GM18499 (cell line): ENCODE results near the gene RNASET2.
"Not testable (repeated sequence)": the region's sequence is repeated elsewhere in the genome, so short reads cannot be mapped to it uniquely, and the experiment has no call there.

Experiments used
- ATAC-seq: cut with Tn5 transposase; IDR thresholded peaks from one replicate; pipeline ENCODE4 v1.9.1; 2021; ENCODE audit warnings: moderate number of reproducible peaks; ENCODE audit not compliant: insufficient read depth, unreplicated experiment

RNASET2 gene

DNA sequence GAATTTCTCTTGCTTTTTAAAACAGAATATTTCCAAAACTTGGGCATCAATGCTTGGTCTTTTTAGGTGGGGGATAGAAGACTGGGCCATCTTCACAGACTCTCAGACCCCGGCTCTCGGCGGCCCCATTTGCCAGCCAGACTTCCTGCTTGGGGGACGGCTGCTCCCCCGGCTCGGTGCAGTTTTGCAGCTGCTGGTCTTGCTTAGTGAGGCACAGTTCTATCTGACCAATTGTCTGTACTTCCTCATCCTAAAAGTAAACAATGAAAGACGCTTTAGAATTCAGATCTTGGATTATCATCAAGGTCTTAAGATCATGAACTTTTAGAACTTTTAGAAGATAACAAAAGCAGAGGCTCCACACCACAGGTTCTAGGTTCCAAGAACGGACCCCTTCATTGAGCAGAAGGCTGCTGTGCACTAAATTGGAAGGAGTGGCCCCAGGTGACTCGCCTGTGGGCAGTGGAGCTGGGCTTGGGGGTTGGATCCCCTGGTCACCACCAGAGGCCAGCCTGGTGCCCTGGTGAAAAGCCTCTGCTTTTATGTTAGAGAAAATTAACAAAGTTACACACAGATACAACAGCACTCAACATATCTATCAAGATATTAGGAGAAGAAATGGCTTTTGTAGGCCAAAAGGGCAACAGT lies 26.7 kb downstream of the RNASET2 start:
- ATAC-seq, result no peak

DNA sequence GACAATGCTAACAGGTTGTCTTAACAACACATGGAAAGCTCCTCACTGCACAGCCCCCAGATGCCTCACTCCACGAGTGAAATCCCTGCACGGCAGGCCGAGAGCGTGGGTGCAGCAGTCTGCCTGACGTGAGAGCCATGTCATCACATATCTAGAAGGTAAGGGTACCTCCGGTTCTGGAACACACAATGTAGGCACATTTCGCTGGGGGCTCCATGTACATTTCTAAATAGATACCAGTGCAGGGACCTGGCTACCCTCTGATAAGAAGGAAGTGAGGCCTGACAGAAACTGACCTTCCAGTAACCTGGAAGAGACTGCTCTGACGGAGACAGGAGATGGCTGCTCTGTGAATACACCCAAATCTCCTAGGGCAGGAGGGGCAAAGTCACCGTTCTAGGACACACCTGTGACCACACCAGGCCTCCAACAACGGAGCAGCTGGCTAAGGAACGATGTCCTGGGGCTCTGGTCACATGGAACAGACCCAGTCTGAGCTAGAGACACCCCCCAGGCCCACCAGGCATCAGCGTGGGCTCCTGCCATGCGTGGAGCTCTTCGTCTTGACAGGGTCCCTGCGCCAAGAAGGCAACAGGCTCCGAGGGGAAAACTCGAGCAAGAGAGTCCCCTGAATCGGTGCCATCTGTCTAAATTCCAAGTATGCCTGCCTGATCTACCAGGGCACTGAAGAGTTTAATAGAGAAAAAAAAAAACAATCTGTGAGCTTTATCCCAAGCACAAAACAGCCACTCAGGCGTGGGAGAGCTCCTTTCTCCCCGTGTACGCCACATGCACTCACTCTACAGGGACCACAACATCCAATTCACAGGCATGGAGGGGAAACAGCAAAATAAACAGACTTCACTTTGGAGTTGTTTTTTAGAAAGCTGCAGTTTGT lies 27.5 kb downstream of the RNASET2 start:
- ATAC-seq, result no peak

GRCh38 chr6:166927935-166928643 lies 28.3 kb downstream of the RNASET2 start:
- ATAC-seq, result no peak

- no peak for ATAC-seq
These were observed 29.0 kb downstream of the RNASET2 start for GRCh38 chr6:166927240-166927934.

DNA sequence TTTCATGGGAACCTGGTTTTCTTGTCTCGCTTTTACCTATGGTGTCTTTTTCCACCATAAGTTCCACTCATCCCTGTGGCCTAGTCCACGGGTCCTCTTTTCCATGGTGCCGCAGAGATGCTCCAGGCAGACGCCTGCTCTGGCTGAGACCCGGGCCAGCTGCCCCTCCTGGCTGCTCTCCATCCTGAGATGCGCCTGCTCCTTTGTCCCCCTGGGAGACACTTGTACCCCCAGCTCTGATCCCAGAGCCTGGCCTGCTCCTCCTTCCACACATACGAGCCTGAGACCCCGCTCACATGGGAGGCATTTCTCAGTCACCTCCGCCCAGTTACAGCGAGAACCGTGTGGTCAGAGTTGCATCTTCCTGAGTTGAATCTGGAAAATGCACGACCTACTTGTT lies 29.6 kb downstream of the RNASET2 start:
- no peak for ATAC-seq

GRCh38 chr6:166925141-166925996 lies 31.0 kb downstream of the RNASET2 start:
- no peak for ATAC-seq

DNA sequence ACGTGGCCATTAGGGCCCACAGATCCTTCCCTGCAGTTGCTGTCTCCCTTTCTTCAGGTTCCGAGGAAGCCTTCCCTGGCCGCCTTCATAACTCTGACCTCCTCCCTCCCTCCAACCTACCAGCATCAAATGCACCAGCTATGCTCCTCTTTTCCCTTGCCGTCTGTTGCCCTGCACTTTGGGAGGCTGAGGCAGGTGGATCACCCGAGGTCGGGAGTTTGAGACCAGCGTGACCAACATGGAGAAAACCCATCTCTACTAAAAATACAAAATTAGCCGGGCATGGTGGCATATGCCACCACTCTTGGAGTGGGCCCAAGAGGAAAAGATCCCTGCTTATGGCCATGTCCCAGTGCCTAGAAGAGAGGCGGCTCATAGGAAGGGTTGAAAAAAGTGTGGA lies 31.8 kb downstream of the RNASET2 start:
- ATAC-seq, result no peak

DNA sequence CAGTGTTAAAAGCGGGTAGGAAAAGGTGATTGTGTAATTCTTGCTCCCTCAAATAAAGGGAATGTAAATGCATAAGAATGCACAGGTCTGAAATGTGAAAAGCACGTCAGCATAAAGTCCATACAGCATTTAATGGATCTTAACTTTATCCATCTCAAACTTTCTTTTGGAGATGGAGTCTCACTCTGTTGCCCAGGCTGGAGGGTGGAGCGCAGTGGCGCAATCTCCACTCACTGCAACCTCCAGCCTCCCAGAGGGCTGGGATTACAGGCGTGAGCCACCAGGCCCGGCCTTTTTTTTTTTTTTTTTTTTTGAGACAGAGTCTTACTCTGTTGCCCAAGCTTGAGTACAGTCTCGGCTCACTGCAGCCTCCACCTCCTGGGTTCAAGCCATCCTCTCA lies 33.4 kb downstream of the RNASET2 start:
- ATAC-seq, result no peak

GRCh38 chr6:166921570-166921969 lies 34.8 kb downstream of the RNASET2 start:
- no peak for ATAC-seq

GRCh38 chr6:166916824-166917223 lies 39.5 kb downstream of the RNASET2 start:
- no peak for ATAC-seq

DNA sequence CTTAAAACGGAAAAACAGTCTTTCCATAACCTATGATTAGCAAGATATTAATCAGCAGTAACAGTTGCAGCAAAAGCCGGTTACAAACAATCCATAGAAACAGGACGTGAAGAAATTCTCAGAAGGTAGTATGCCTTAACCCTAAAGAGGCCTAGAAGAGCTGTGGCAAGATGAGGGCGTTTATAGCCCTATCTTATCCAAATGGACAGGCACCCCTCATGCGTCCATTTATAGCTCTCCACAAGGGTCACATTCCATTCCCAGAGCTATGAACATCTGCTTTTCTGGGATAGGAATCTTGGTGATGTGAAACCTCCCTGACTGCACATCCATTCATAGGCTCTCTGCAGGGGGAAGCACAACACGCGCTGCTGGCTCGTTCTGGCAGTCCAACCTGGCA lies 40.9 kb downstream of the RNASET2 start:
- not testable (repeated sequence) for ATAC-seq

DNA sequence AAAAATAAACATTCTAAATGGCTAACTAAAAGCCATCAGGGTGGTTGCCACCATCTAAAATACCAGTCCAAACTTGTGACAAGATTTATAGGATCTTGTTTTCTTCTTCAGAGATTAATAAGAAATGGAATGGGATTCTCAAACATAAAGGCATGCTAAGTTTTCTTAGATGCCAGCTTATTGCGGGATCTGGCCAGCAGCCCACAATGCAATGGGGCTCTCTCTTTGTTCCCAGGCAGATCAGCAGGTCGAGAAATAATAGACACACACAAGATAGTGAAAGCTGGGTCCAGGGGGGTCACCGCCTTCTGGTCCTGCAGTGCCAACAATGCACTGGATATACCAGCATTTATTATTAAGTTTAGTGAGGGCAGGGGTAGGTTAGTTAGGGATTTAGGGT lies 41.4 kb downstream of the RNASET2 start:
- ATAC-seq, result not testable (repeated sequence)

- ATAC-seq, result no peak
These were observed 45.1 kb downstream of the RNASET2 start for GRCh38 chr6:166911248-166911677.

- ATAC-seq, result no peak
These were observed 45.7 kb downstream of the RNASET2 start for GRCh38 chr6:166910601-166911000.

GRCh38 chr6:166908811-166909210 lies 47.5 kb downstream of the RNASET2 start:
- no peak for ATAC-seq

DNA sequence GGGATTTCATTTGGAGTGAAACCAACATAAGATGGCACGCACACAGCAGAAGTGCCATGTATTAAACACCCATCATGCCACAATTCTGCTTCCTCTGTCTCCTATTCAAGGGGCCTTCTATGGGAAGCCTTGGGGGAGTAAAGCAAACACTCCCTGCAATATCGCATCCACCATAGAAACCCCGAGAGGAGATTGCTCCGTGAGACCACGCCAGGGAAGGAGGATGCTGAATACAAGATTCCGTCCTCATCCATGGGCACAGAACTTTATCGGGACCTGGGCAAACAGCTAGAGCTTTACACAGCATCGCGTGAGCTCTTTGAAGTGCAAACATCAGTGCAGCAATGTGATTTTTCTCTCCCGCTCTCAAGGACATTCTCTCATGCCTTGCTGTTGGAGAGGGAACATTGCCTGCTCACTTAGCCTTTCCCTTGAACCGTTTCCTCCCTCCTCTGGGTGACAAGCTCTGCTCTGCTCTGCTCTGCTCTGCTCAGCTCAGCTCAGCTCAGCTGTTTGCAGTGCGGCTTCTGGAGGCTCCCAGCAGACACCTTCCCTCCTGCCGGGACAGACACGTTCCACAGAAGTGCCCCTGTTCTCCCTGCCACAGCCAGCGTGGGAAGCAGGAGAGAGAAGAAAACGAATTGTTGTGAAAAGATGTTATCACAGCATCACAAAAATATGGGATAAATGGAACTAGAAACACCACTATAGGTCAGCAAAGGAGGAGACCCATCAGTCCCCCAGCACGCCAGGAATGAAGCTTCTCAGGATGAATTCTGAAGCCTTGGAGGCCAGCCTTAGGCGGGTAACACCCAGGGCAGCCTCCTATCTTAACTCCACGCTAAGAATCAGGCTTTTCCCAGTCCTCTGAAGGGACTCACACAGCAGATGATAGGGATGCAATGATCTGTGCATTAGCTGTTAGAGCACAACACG lies 48.2 kb downstream of the RNASET2 start:
- ATAC-seq, result no peak

- no peak for ATAC-seq
These were observed 48.9 kb downstream of the RNASET2 start for GRCh38 chr6:166907373-166907841.

DNA sequence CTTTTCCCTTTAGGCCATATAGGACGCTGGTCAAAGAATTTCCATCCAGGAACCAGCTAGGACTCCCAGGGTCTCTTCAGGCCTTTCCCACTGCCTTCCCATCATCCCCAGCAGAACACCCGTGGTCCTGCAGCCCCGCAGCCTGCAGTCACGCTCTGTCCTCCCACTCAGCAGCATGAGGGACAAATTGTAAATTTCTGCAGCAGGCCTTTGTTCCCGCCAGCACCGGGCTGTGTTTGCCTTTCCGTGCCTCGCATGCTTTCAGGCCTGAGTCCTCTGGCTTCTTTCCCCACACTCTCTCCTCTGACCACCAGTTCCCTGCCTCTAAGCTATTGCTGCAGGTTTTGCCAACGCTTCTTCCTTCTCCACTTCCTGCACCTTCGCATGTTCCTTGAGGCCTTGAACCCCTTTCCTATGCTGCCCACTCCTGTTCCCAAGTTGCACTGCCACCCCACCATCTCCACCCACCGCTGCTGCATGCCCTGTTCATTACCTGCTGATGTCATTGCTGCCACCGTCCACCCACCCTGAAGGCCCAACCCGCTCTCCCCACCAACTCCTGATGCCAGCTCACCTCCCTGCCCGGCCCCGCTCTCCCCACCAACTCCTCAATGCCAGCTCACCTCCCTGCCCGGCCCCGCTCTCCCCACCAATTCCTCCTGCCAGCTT lies 49.8 kb downstream of the RNASET2 start:
- no peak for ATAC-seq
